ENCODE measurements around the gene SFMBT1. TPM values are rescaled to one million over a fixed set of nuclear protein-coding genes. Genes with fewer than 3 reads are reported as not detected.

Gene SFMBT1
- total RNA-seq, 2 donors from 2014 or later: 6.9 to 10.3 TPM

DNA sequence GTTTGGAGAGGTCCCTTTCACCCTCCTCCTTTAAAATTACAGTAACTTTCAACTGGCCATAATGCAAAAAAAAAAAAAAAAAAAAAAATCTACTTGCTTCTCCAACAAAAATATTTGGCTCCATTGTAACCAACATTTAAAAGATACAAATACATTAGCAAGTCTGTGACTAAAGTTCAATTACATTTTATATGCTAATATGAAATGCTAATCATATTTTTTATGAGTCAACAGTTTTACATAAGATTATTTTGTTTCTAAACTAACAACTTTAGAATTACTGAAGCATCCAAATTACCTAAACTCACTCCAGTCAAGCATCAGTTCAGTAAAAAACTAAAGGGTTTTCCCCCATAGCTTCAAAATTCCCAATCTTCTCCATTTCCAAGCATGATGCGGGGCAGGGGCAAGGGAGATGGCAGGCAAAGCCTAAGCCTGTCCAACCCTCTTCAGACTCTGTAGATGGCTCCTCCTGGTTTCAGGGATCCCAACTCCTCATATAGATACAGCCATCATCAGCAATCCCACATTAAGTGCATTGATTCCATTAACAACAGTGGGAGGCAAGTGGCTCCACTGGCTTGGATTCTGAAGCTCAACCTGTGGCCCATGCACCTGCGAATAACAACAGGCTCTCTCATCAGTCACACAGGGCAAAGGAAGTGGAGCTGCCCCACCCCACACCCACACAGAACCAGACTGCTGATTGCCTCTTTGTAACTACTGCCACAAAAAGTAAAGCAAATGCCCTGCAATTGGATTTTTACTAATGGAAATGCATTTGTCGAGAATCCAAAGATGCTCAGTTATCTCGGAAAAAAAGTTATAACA, 15.0 kb downstream of the SFMBT1 start:
- Mint-ChIP-seq H3K4me3 (no peak overlapping the region), H3K27me3 (ENCODE audit: insufficient read depth) (no peaks in the 10 kb centered on the region), H3K27ac (no peak overlapping the region), H3K4me1 (peaks cover 14% of the 10 kb centered on the region), H3K9me3 (no peaks in the 10 kb centered on the region), H3K36me3 (ENCODE audit: low read depth) (no peaks in the 10 kb centered on the region)
- Histone ChIP-seq H3K9me3 (ENCODE audit: control insufficient read depth, low read length) (no peaks in the 10 kb centered on the region), H3K27ac (ENCODE audit: low read depth, low read length) (no peak overlapping the region), H3K36me3 (ENCODE audit: control insufficient read depth, insufficient read depth, low read length) (no peaks in the 10 kb centered on the region), H3K27me3 (ENCODE audit: control insufficient read depth, insufficient read depth, low read length, poor library complexity, severe bottlenecking) (no peaks in the 10 kb centered on the region), H3K9ac (ENCODE audit: extremely low read depth, low read length, poor library complexity, severe bottlenecking) (no peak overlapping the region), H3K4me1 (ENCODE audit: control insufficient read depth, insufficient read depth, low read length) (no peaks in the 10 kb centered on the region), H3K4me3 (ENCODE audit: low read length) (no peak overlapping the region)
- 84 to 88% methylated on average over 3 to 4 of the region's 4 CpGs for WGBS, 2 experiments (ENCODE audit: insufficient coverage in 1 of 2, insufficient read length in 1 of 2)
- TF ChIP-seq, protein P1, sequence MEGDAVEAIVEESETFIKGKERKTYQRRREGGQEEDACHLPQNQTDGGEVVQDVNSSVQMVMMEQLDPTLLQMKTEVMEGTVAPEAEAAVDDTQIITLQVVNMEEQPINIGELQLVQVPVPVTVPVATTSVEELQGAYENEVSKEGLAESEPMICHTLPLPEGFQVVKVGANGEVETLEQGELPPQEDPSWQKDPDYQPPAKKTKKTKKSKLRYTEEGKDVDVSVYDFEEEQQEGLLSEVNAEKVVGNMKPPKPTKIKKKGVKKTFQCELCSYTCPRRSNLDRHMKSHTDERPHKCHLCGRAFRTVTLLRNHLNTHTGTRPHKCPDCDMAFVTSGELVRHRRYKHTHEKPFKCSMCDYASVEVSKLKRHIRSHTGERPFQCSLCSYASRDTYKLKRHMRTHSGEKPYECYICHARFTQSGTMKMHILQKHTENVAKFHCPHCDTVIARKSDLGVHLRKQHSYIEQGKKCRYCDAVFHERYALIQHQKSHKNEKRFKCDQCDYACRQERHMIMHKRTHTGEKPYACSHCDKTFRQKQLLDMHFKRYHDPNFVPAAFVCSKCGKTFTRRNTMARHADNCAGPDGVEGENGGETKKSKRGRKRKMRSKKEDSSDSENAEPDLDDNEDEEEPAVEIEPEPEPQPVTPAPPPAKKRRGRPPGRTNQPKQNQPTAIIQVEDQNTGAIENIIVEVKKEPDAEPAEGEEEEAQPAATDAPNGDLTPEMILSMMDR (conservative IDR thresholded peaks at IDR 0.05): no peak
- DNase-seq: no peak

DNA sequence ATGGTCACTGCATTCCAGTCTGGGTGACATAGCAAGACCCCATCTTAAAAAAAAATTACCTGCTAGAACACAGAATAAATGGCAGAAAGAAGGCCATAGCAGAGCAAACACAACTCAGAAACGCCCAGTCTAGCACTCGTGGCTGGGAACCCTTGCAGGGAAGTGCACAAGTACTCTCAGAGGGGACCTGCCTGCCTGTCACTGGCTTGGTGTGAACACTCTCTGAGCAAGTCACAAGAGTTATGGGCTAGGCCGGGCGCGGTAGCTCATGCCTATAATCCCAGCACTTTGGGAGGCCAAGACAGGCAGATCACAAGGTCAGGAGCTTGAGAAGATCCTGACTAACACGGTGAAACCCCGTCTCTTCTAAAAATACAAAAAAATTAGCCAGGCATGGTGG, 17.2 kb downstream of the SFMBT1 start:
- no peaks in the 10 kb centered on the region for H3K4me1 ChIP-seq (ENCODE audit: control insufficient read depth, insufficient read depth, low read length)
- Mint-ChIP-seq H3K4me1 (peaks cover 17% of the 10 kb centered on the region), H3K4me3 (no peak overlapping the region), H3K27me3 (ENCODE audit: insufficient read depth) (no peaks in the 10 kb centered on the region), H3K36me3 (ENCODE audit: low read depth) (no peaks in the 10 kb centered on the region), H3K27ac (no peak overlapping the region), H3K9me3 (no peaks in the 10 kb centered on the region)
- no peaks in the 10 kb centered on the region for H3K36me3 ChIP-seq (ENCODE audit: control insufficient read depth, insufficient read depth, low read length)
- 93% methylated on average over 5 to 7 of the region's 7 CpGs for WGBS, 2 experiments (ENCODE audit: insufficient coverage in 1 of 2, insufficient read length in 1 of 2)
- TF ChIP-seq, protein P1 (conservative IDR thresholded peaks at IDR 0.05): no peak
- H3K4me3 ChIP-seq (ENCODE audit: low read length): no peak overlapping the region
- H3K9me3 ChIP-seq (ENCODE audit: control insufficient read depth, low read length): no peaks in the 10 kb centered on the region
- no peaks in the 10 kb centered on the region for H3K27me3 ChIP-seq (ENCODE audit: control insufficient read depth, insufficient read depth, low read length, poor library complexity, severe bottlenecking)
- no peak overlapping the region for H3K9ac ChIP-seq (ENCODE audit: extremely low read depth, low read length, poor library complexity, severe bottlenecking)
- no peak for DNase-seq
- H3K27ac ChIP-seq (ENCODE audit: low read depth, low read length): no peak overlapping the region

DNA sequence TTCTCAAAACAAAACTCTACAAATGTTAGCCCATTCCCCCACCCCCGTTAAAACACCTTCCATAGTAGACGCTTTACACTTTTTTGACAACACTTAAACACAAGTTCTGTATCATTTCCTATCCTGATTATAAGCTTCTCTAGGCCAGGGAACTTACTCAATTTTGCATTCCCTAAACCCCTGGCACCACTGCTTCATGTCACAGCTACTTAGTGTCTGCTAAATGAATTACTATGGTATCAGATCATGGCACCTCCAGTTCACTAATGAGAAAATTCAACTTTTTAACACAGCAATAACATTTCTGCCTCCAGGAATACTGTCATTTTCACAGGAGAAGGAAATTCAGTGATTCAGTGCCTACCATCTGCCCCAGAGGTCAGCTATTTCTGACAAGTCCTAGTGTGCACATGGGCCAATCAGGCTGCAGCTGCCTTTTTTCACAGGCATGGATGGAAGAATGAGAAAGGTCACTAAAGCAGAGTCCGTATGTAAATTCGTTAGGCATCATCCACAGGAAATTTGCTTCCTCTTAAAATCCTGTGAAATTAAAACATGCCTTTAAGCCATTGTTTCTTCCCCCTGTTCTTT, 18.5 kb downstream of the SFMBT1 start:
- DNase-seq: no peak
- no peak overlapping the region for H3K4me3 ChIP-seq (ENCODE audit: low read length)
- Mint-ChIP-seq H3K4me3 (no peak overlapping the region), H3K4me1 (peaks cover 17% of the 10 kb centered on the region), H3K9me3 (no peaks in the 10 kb centered on the region), H3K27ac (no peak overlapping the region), H3K36me3 (ENCODE audit: low read depth) (peaks cover 2% of the 10 kb centered on the region), H3K27me3 (ENCODE audit: insufficient read depth) (no peaks in the 10 kb centered on the region)
- H3K4me1 ChIP-seq (ENCODE audit: control insufficient read depth, insufficient read depth, low read length): no peaks in the 10 kb centered on the region
- no peak overlapping the region for H3K9ac ChIP-seq (ENCODE audit: extremely low read depth, low read length, poor library complexity, severe bottlenecking)
- H3K27me3 ChIP-seq (ENCODE audit: control insufficient read depth, insufficient read depth, low read length, poor library complexity, severe bottlenecking): no peaks in the 10 kb centered on the region
- TF ChIP-seq, protein P1 (conservative IDR thresholded peaks at IDR 0.05): no peak
- no peak overlapping the region for H3K27ac ChIP-seq (ENCODE audit: low read depth, low read length)
- H3K36me3 ChIP-seq (ENCODE audit: control insufficient read depth, insufficient read depth, low read length): no peaks in the 10 kb centered on the region
- WGBS, 2 experiments (ENCODE audit: insufficient coverage in 1 of 2, insufficient read length in 1 of 2): 90 to 95% methylated on average over 3 to 4 of the region's 4 CpGs
- H3K9me3 ChIP-seq (ENCODE audit: control insufficient read depth, low read length): no peaks in the 10 kb centered on the region

Data from endodermal cell (in vitro differentiated cells).